Nephron (organoid): ENCODE results near the gene RAPSN.
"Not testable (repeated sequence)": the region's sequence is repeated elsewhere in the genome, so short reads cannot be mapped to it uniquely, and the experiment has no call there.

Source experiments
- H3K27ac Mint-ChIP-seq, 3 experiments: 2 replicates each; pipeline ENCODE4 v1.8.0; 2020; ENCODE audit warnings: mixed read lengths in 3 of 3, mild to moderate bottlenecking in 2 of 3, moderate library complexity in 1 of 3
- H3K27me3 Mint-ChIP-seq: 2 replicates; pipeline ENCODE4 v1.8.0; 2021; ENCODE audit warnings: low read depth, mild to moderate bottlenecking, moderate library complexity, mixed read lengths
- H3K36me3 Mint-ChIP-seq: 2 replicates; pipeline ENCODE4 v1.8.0; 2020; ENCODE audit warnings: low read depth, mixed read lengths
- H3K4me1 Mint-ChIP-seq: 2 replicates; pipeline ENCODE4 v1.8.0; 2020; ENCODE audit warnings: mixed read lengths
- H3K4me3 Mint-ChIP-seq, 3 experiments: 2 replicates each; pipeline ENCODE4 v1.8.0; 2020; ENCODE audit warnings: mild to moderate bottlenecking in 3 of 3, mixed read lengths in 3 of 3, moderate library complexity in 2 of 3
- H3K9me3 Mint-ChIP-seq: 2 replicates; pipeline ENCODE4 v1.8.0; 2020; ENCODE audit warnings: mixed read lengths
- TF ChIP-seq, protein P1 (sequence below), 3 experiments: fragments of 200-600 bp; sonication (generic); IDR thresholded peaks; one replicate each; pipeline ENCODE4 v1.5.0; 2021; ENCODE audit warnings: antibody characterized with exemption in 3 of 3; ENCODE audit not compliant: unreplicated experiment in 3 of 3

Gene RAPSN

DNA sequence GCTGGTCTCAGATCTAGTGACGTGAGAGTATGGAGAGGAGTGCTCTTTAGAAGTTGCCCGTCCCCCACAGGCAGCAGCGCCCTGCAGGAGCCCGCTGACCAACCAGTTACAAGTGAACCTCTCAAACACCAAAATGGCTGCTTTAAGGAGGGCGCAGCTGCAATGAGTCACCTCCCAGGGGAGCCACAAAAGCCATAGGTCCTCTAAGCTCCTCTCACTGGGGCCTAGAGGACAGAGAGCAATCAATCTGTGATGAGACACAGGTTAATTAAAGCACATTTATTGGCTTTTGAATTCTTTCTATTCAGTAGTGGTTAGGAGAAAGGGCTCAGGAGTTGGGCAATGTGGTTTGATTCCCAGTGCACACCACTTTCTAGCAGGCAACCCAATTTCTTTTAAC lies 15.5 kb upstream of the RAPSN start:
- TF ChIP-seq, protein P1, sequence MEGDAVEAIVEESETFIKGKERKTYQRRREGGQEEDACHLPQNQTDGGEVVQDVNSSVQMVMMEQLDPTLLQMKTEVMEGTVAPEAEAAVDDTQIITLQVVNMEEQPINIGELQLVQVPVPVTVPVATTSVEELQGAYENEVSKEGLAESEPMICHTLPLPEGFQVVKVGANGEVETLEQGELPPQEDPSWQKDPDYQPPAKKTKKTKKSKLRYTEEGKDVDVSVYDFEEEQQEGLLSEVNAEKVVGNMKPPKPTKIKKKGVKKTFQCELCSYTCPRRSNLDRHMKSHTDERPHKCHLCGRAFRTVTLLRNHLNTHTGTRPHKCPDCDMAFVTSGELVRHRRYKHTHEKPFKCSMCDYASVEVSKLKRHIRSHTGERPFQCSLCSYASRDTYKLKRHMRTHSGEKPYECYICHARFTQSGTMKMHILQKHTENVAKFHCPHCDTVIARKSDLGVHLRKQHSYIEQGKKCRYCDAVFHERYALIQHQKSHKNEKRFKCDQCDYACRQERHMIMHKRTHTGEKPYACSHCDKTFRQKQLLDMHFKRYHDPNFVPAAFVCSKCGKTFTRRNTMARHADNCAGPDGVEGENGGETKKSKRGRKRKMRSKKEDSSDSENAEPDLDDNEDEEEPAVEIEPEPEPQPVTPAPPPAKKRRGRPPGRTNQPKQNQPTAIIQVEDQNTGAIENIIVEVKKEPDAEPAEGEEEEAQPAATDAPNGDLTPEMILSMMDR (IDR thresholded peaks at IDR 0.05; ENCODE audit: unreplicated experiment in 3 of 3) = no peak
- H3K4me1 Mint-ChIP-seq = peaks cover 40% of the 10 kb centered on the region
- H3K9me3 Mint-ChIP-seq = no peaks in the 10 kb centered on the region
- no peak overlapping the region for H3K4me3 Mint-ChIP-seq
- H3K27me3 Mint-ChIP-seq = no peaks in the 10 kb centered on the region
- H3K36me3 Mint-ChIP-seq = peaks cover 33% of the 10 kb centered on the region
- H3K27ac Mint-ChIP-seq = no peak overlapping the region

DNA sequence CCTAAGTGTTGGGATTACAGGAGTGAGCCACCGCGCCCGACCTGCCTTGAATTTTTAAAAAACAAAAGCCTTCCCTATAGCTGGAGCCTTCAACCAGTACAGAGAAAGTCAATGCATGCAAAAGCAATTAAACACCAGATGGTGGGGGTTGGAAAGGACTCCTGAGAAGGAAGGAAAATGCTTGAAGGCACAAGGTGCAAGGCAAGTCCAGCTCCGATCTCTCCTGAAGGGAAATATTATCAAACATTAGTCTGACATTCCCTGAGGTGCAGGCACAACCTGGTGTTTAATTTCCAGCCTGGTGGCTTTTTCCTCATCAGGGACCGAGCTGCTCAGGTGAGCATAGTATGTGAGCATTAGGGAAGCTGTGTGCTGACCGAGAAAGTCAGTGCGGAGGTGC lies 12.9 kb upstream of the RAPSN start:
- peaks cover 18% of the 10 kb centered on the region for H3K36me3 Mint-ChIP-seq
- peak overlapping the region; percentile 18 to 71 (median 51) for H3K27ac Mint-ChIP-seq
- peaks cover 16% of the 10 kb centered on the region for H3K4me1 Mint-ChIP-seq
- H3K9me3 Mint-ChIP-seq = no peaks in the 10 kb centered on the region
- no peak overlapping the region for H3K4me3 Mint-ChIP-seq
- H3K27me3 Mint-ChIP-seq = no peaks in the 10 kb centered on the region
- TF ChIP-seq, protein P1 (IDR thresholded peaks at IDR 0.05; ENCODE audit: unreplicated experiment in 3 of 3) = no peak

- Mint-ChIP-seq H3K9me3 (no peaks in the 10 kb centered on the region), H3K27me3 (no peaks in the 10 kb centered on the region), H3K4me3 (no peak overlapping the region), H3K4me1 (peaks cover 7% of the 10 kb centered on the region), H3K36me3 (peaks cover 18% of the 10 kb centered on the region), H3K27ac (peak overlapping the region in 1 of 3 experiments; percentile 28)
- TF ChIP-seq, protein P1 (IDR thresholded peaks at IDR 0.05; ENCODE audit: unreplicated experiment in 3 of 3) = no peak
Observed at GRCh38 chr11:47460571-47461235, 11.8 kb upstream of the RAPSN start.

DNA sequence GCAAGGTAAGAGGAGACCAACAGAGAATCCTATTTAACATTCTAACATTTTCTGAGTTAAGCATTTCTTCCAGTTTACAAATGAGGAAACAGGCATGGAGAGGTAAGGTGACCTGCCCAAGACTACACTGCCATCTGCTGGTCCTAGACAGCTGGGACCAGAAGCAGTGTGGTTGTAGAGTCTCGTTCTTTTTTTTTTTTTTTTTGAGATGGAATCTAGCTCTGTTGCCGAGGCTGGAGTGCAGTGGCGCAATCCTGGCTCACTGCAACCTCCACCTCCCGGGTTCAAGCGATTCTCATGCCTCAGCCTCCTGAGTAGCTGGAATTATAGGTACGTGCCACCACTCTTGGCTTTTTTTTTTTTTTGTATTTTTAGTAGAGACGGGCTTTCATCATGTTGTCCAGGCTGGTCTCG lies 5.3 kb upstream of the RAPSN start:
- H3K4me1 Mint-ChIP-seq, H3K27me3 Mint-ChIP-seq, H3K9me3 Mint-ChIP-seq, H3K4me3 Mint-ChIP-seq, H3K36me3 Mint-ChIP-seq: not testable (repeated sequence)
- peak overlapping the region in 2 of 3 experiments; percentile 39 to 45 for H3K27ac Mint-ChIP-seq
- TF ChIP-seq, protein P1 (IDR thresholded peaks at IDR 0.05; ENCODE audit: unreplicated experiment in 3 of 3) = peak; percentile 62 to 72 (median 69)

GRCh38 chr11:47453365-47453764 lies 4.4 kb upstream of the RAPSN start:
- TF ChIP-seq, protein P1 (IDR thresholded peaks at IDR 0.05; ENCODE audit: unreplicated experiment in 3 of 3) = no peak
- no peak overlapping the region for H3K4me3 Mint-ChIP-seq
- H3K27ac Mint-ChIP-seq = no peak overlapping the region
- H3K9me3 Mint-ChIP-seq = no peaks in the 10 kb centered on the region
- H3K27me3 Mint-ChIP-seq = no peaks in the 10 kb centered on the region
- H3K36me3 Mint-ChIP-seq = no peaks in the 10 kb centered on the region
- peaks cover 5% of the 10 kb centered on the region for H3K4me1 Mint-ChIP-seq

DNA sequence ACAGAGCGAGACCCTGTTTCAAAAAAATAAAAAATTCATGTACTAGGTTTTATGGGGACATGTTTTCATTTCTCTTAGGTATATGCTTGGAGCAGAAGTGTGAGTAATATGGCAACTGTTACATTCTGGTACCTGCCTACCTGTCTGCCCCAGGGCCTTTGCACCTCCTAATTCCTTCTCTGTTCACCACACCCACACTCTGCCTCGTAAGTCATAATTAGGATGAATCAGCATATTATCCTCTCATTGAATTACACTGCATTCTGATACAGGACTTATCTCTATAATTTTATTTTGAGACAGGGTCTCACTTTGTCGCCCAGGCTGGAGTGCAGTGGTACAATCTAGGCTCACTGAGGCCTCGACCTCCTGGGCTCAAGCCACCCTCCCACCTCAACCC lies 3.1 kb upstream of the RAPSN start:
- TF ChIP-seq, protein P1 (IDR thresholded peaks at IDR 0.05; ENCODE audit: unreplicated experiment in 3 of 3) = no peak
- Mint-ChIP-seq H3K9me3 (no peaks in the 10 kb centered on the region), H3K27me3 (no peaks in the 10 kb centered on the region), H3K4me1 (peaks cover 11% of the 10 kb centered on the region), H3K4me3 (no peak overlapping the region), H3K27ac (no peak overlapping the region), H3K36me3 (no peaks in the 10 kb centered on the region)
